K562 (cell line): Measurements from ENCODE around the gene SARS1. TPM values are rescaled to one million over a fixed set of nuclear protein-coding genes. Genes with fewer than 3 reads are reported as not detected.

Experiments used
- BRF1 ChIP-seq: IDR thresholded peaks from 3 replicates; pipeline ENCODE4 v1.6.1; 2011; ENCODE audit warnings: borderline replicate concordance, mild to moderate bottlenecking; ENCODE audit not compliant: insufficient read length; ENCODE audit errors: extremely low read depth
- CHD2 ChIP-seq: IDR thresholded peaks from 2 replicates; pipeline ENCODE4 v1.6.1; 2011; ENCODE audit warnings: low read depth, low read length
- ELK1 ChIP-seq: sonication (generic); formaldehyde crosslinking; IDR thresholded peaks from 2 replicates; pipeline ENCODE4 v1.8.1; 2022; ENCODE audit warnings: missing genetic modification reagents
- EZH2 ChIP-seq: IDR thresholded peaks from 2 replicates; pipeline ENCODE4 v1.6.1; 2012; ENCODE audit warnings: low read depth, mild to moderate bottlenecking, inconsistent platforms, low read length, borderline replicate concordance
- GABPA ChIP-seq: fragments of 200-800 bp; sonication (Bioruptor generic); conservative IDR thresholded peaks from 2 replicates; pipeline ENCODE4 v1.6.1; 2016; ENCODE audit warnings: low read depth, missing genetic modification characterization, missing compliant biosample characterization
- HDAC1 ChIP-seq, 2 experiments: fragments of 450-650 bp; IDR thresholded peaks; 2 replicates each; pipeline ENCODE4 v1.6.1; 2016 to 2017; ENCODE audit warnings: inconsistent platforms in 1 of 2, mild to moderate bottlenecking in 1 of 2, moderate library complexity in 1 of 2
- HNRNPK ChIP-seq: fragments of 200-400 bp; formaldehyde crosslinking; IDR thresholded peaks from one replicate; pipeline ENCODE4 v1.6.1; 2018; ENCODE audit warnings: mild to moderate bottlenecking, low read depth, low read length; ENCODE audit not compliant: poor library complexity, severe bottlenecking
- HNRNPUL1 ChIP-seq: fragments of 200-400 bp; formaldehyde crosslinking; IDR thresholded peaks from 2 replicates; pipeline ENCODE4 v1.6.1; 2017; ENCODE audit warnings: low read length
- KDM2B ChIP-seq: fragments of 250-450 bp; sonication (Bioruptor Pico); IDR thresholded peaks from 2 replicates; pipeline ENCODE4 v1.8.0; 2021; ENCODE audit warnings: mild to moderate bottlenecking, moderate library complexity
- POLR2A ChIP-seq: fragments of 450-650 bp; conservative IDR thresholded peaks from 2 replicates; pipeline ENCODE4 v1.6.1; 2016
- RBM39 ChIP-seq: fragments of 200-400 bp; formaldehyde crosslinking; optimal IDR thresholded peaks from 2 replicates; pipeline ENCODE3; 2018; ENCODE audit warnings: low read depth, low read length
- RHOXF2B ChIP-seq: fragments of 250-450 bp; sonication (Bioruptor Pico); conservative IDR thresholded peaks from 2 replicates; pipeline ENCODE4 v1.5.1; 2021
- THRB ChIP-seq: fragments of 450-650 bp; formaldehyde crosslinking; conservative IDR thresholded peaks from 2 replicates; pipeline ENCODE4 v1.4.0; 2022; ENCODE audit warnings: mild to moderate bottlenecking, missing genetic modification characterization
- ZNF12 ChIP-seq: sonication (generic); formaldehyde crosslinking; IDR thresholded peaks from 2 replicates; pipeline ENCODE4 v1.4.0; 2020; ENCODE audit warnings: mild to moderate bottlenecking, missing genetic modification reagents
- ZNF124 ChIP-seq: sonication (generic); formaldehyde crosslinking; IDR thresholded peaks from 2 replicates; pipeline ENCODE4 v1.8.1; 2022; ENCODE audit warnings: missing genetic modification reagents
- ZNF282 ChIP-seq: sonication (generic); formaldehyde crosslinking; IDR thresholded peaks from 2 replicates; pipeline ENCODE4 v1.8.1; 2023; ENCODE audit warnings: missing genetic modification reagents
- ZNF384 ChIP-seq: IDR thresholded peaks from 2 replicates; pipeline ENCODE4 v1.6.1; 2012; ENCODE audit warnings: low read depth, low read length, improper control_type of control experiment
- ZNF584 ChIP-seq: fragments of 200-800 bp; sonication (Bioruptor generic); IDR thresholded peaks from 2 replicates; pipeline ENCODE4 v1.6.1; 2016; ENCODE audit warnings: low read depth, mild to moderate bottlenecking, missing genetic modification characterization, missing compliant biosample characterization
- ZNF77 ChIP-seq: fragments of 250-450 bp; sonication (Bioruptor Pico); IDR thresholded peaks from 2 replicates; pipeline ENCODE4 v1.5.0; 2020
- polyA plus RNA-seq, 8 experiments: library from polyadenylated mRNA; depleted of rRNA in 4 of 8; stranded (reverse) in 5 of 8; unstranded in 3 of 8; fragments of >200 nt; fragmentation: Nextera tagmentation in 2 of 8; fragmentation: Illumina TruSeq in 1 of 8; extraction: Ambion mirVana in 2 of 8; extraction: Trizol in 1 of 8; gene quantifications; 2 replicates each; pipeline versions ENCODE4 v1.2.1 to v1.2.3, GENCODE V29; 2011 to 2014; ENCODE audit warnings: inconsistent platforms in 1 of 8, missing spikeins in 1 of 8
- total RNA-seq, 7 experiments: library from RNA; depleted of rRNA in 6 of 7; stranded (reverse); fragments of >200 nt in 6 of 7; fragmentation: Illumina TruSeq in 2 of 7; extraction: Trizol in 2 of 7; gene quantifications; 2 replicates each; pipeline versions ENCODE4 v1.2.1 to v1.2.3, GENCODE V29; 2011 to 2021; ENCODE audit warnings: low replicate concordance in 1 of 7
- TF ChIP-seq, protein P1 (sequence below): fragments of 450-650 bp; formaldehyde crosslinking; IDR thresholded peaks from 2 replicates; pipeline ENCODE4 v1.4.0; 2022; ENCODE audit warnings: missing genetic modification characterization
- TF ChIP-seq, protein P2 (sequence below): sonication (generic); formaldehyde crosslinking; IDR thresholded peaks from 2 replicates; pipeline ENCODE4 v1.8.1; 2022; ENCODE audit warnings: missing genetic modification reagents

SARS1 gene
- total and polyA plus RNA-seq, 9 of the 15 experiments (the other 6 are each of a cell fraction or from before 2014, with no cell fraction given): 221 to 623 (median 254) TPM

GRCh38 chr1:109240158-109241152 is 26.7 kb downstream of the SARS1 start (continued):
- TF ChIP-seq HDAC1 (IDR thresholded peaks at IDR 0.05) (no peak), ELK1 (CRISPR knock-in tag) (no peak), ZNF77 (CRISPR knock-in tag) (no peak), CHD2 (no peak), ZNF282 (CRISPR knock-in tag) (no peak), RHOXF2B (peak; percentile 11; the same call in 1 of the 2 replicates), BRF1 (no peak), GABPA (tag) (no peak), KDM2B (CRISPR knock-in tag) (no peak), EZH2 (no peak), ZNF12 (CRISPR knock-in tag) (no peak), HNRNPK (no peak), ZNF584 (CRISPR knock-in tag) (no peak), ZNF384 (no peak), RBM39 (no peak), HNRNPUL1 (no peak), POLR2A (peak; percentile 69), ZNF124 (CRISPR knock-in tag) (no peak), THRB (CRISPR knock-in tag) (no peak; the same call in 1 of the 2 replicates)
- TF ChIP-seq, protein P1, sequence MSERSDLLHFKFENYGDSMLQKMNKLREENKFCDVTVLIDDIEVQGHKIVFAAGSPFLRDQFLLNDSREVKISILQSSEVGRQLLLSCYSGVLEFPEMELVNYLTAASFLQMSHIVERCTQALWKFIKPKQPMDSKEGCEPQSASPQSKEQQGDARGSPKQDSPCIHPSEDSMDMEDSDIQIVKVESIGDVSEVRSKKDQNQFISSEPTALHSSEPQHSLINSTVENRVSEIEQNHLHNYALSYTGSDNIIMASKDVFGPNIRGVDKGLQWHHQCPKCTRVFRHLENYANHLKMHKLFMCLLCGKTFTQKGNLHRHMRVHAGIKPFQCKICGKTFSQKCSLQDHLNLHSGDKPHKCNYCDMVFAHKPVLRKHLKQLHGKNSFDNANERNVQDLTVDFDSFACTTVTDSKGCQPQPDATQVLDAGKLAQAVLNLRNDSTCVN (CRISPR knock-in tag): peak; percentile 2; the same call in 1 of the 2 replicates
- TF ChIP-seq, protein P2, sequence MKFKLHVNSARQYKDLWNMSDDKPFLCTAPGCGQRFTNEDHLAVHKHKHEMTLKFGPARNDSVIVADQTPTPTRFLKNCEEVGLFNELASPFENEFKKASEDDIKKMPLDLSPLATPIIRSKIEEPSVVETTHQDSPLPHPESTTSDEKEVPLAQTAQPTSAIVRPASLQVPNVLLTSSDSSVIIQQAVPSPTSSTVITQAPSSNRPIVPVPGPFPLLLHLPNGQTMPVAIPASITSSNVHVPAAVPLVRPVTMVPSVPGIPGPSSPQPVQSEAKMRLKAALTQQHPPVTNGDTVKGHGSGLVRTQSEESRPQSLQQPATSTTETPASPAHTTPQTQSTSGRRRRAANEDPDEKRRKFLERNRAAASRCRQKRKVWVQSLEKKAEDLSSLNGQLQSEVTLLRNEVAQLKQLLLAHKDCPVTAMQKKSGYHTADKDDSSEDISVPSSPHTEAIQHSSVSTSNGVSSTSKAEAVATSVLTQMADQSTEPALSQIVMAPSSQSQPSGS (CRISPR knock-in tag): no peak
